ENCODE data around the gene SGK1. TPM values are rescaled to one million over a fixed set of nuclear protein-coding genes. Genes with fewer than 3 reads are reported as not detected.
A peak's percentile ranks its signal among the peaks of the same experiment; 100 is the strongest.
"Not testable (repeated sequence)": the region's sequence is repeated elsewhere in the genome, so short reads cannot be mapped to it uniquely, and the experiment has no call there.

SGK1 gene
- total RNA-seq, 2 donors from 2014 or later, result 9.7 to 13.0 TPM

GRCh38 chr6:134256862-134257261 lies 61.0 kb downstream of the SGK1 start:
- peak; percentile 59 for DNase-seq
- no peak overlapping the region for H3K27ac Mint-ChIP-seq
- H3K4me1 Mint-ChIP-seq, result no peaks in the 10 kb centered on the region
- H3K27me3 Mint-ChIP-seq (ENCODE audit: insufficient read depth), result no peaks in the 10 kb centered on the region
- H3K4me3 ChIP-seq (ENCODE audit: low read length), result no peak overlapping the region
- no peaks in the 10 kb centered on the region for H3K36me3 ChIP-seq (ENCODE audit: control insufficient read depth, insufficient read depth, low read length)
- no peak for TF ChIP-seq CTCF (conservative IDR thresholded peaks at IDR 0.05)
- no peaks in the 10 kb centered on the region for H3K4me1 ChIP-seq (ENCODE audit: control insufficient read depth, insufficient read depth, low read length)
- no peaks in the 10 kb centered on the region for H3K9me3 ChIP-seq (ENCODE audit: control insufficient read depth, low read length)
- no peaks in the 10 kb centered on the region for H3K9me3 Mint-ChIP-seq
- no peak overlapping the region for H3K27ac ChIP-seq (ENCODE audit: low read depth, low read length)
- 89% methylated on average over 5 to 8 of the region's 8 CpGs for WGBS, 2 experiments (ENCODE audit: insufficient coverage in 1 of 2, insufficient read length in 1 of 2)
- no peaks in the 10 kb centered on the region for H3K36me3 Mint-ChIP-seq (ENCODE audit: low read depth)
- H3K9ac ChIP-seq (ENCODE audit: extremely low read depth, low read length, poor library complexity, severe bottlenecking), result no peak overlapping the region
- no peaks in the 10 kb centered on the region for H3K27me3 ChIP-seq (ENCODE audit: control insufficient read depth, insufficient read depth, low read length, poor library complexity, severe bottlenecking)
- H3K4me3 Mint-ChIP-seq, result no peak overlapping the region

DNA sequence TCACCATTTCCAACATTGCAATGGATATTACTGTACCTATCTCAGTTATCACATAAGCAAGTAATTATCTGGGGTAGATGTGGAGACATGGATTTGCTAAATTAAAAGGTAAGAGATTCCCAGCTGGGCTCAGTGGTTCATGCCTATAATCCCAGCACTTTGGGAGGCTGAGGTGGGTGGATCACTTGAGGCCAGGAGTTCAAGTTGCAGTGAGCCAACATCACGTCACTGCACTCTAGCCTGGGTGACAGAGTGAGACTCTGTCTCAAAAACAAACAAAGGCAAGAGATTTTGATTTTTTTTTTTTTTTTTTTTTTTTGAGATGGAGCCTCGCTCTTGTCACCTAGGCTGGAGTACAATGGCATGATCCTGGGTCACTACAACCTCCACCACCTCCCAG lies 62.6 kb downstream of the SGK1 start:
- H3K27me3 ChIP-seq (ENCODE audit: control insufficient read depth, insufficient read depth, low read length, poor library complexity, severe bottlenecking); H3K4me3 Mint-ChIP-seq; H3K9me3 Mint-ChIP-seq; H3K4me1 Mint-ChIP-seq; H3K27me3 Mint-ChIP-seq (ENCODE audit: insufficient read depth); H3K9me3 ChIP-seq (ENCODE audit: control insufficient read depth, low read length); H3K4me3 ChIP-seq (ENCODE audit: low read length); H3K27ac Mint-ChIP-seq; H3K36me3 ChIP-seq (ENCODE audit: control insufficient read depth, insufficient read depth, low read length); H3K27ac ChIP-seq (ENCODE audit: low read depth, low read length); DNase-seq; H3K9ac ChIP-seq (ENCODE audit: extremely low read depth, low read length, poor library complexity, severe bottlenecking); H3K4me1 ChIP-seq (ENCODE audit: control insufficient read depth, insufficient read depth, low read length); H3K36me3 Mint-ChIP-seq (ENCODE audit: low read depth): not testable (repeated sequence)
- WGBS, 2 experiments (ENCODE audit: insufficient coverage in 1 of 2, insufficient read length in 1 of 2), result 80 to 97% methylated on average over 1 to 2 of the region's 2 CpGs

GRCh38 chr6:134254118-134254517 lies 63.8 kb downstream of the SGK1 start:
- Histone ChIP-seq H3K27me3 (ENCODE audit: control insufficient read depth, insufficient read depth, low read length, poor library complexity, severe bottlenecking) (no peaks in the 10 kb centered on the region), H3K9ac (ENCODE audit: extremely low read depth, low read length, poor library complexity, severe bottlenecking) (no peak overlapping the region), H3K27ac (ENCODE audit: low read depth, low read length) (no peak overlapping the region), H3K4me3 (ENCODE audit: low read length) (no peak overlapping the region), H3K9me3 (ENCODE audit: control insufficient read depth, low read length) (no peaks in the 10 kb centered on the region), H3K36me3 (ENCODE audit: control insufficient read depth, insufficient read depth, low read length) (no peaks in the 10 kb centered on the region), H3K4me1 (ENCODE audit: control insufficient read depth, insufficient read depth, low read length) (no peaks in the 10 kb centered on the region)
- Mint-ChIP-seq H3K36me3 (ENCODE audit: low read depth) (no peaks in the 10 kb centered on the region), H3K27ac (no peak overlapping the region), H3K4me3 (no peak overlapping the region), H3K27me3 (ENCODE audit: insufficient read depth) (no peaks in the 10 kb centered on the region), H3K9me3 (no peaks in the 10 kb centered on the region), H3K4me1 (no peaks in the 10 kb centered on the region)
- no peak for TF ChIP-seq CTCF (conservative IDR thresholded peaks at IDR 0.05)
- WGBS, 2 experiments (ENCODE audit: insufficient coverage in 1 of 2, insufficient read length in 1 of 2), result 95 to 100% methylated on average over 4 of the region's 4 CpGs
- DNase-seq, result no peak

DNA sequence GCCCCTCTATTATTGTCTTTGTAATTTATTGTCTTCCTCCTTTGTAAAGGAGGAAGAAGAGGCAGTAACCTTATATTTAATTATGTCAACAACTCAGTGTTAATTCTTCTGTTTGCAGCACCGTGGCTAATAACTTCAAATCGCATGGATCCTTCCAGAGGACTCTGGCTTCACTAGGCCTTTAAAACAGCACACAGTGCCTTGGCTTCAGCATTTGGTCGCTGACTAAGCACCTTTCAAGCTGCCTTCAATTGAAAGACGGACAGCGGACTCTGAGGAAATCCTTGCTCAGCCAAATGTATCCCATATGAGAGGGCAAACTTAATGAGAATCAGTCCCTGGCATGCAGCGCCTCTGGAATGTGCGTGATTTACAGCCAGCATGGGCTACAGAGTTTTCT lies 64.2 kb downstream of the SGK1 start:
- no peak overlapping the region for H3K4me3 Mint-ChIP-seq
- Histone ChIP-seq H3K9me3 (ENCODE audit: control insufficient read depth, low read length) (no peaks in the 10 kb centered on the region), H3K27me3 (ENCODE audit: control insufficient read depth, insufficient read depth, low read length, poor library complexity, severe bottlenecking) (no peaks in the 10 kb centered on the region), H3K36me3 (ENCODE audit: control insufficient read depth, insufficient read depth, low read length) (no peaks in the 10 kb centered on the region), H3K9ac (ENCODE audit: extremely low read depth, low read length, poor library complexity, severe bottlenecking) (no peak overlapping the region), H3K27ac (ENCODE audit: low read depth, low read length) (no peak overlapping the region), H3K4me3 (ENCODE audit: low read length) (no peak overlapping the region), H3K4me1 (ENCODE audit: control insufficient read depth, insufficient read depth, low read length) (no peaks in the 10 kb centered on the region)
- no peaks in the 10 kb centered on the region for H3K27me3 Mint-ChIP-seq (ENCODE audit: insufficient read depth)
- no peak overlapping the region for H3K27ac Mint-ChIP-seq
- 73 to 83% methylated on average over 6 to 7 of the region's 7 CpGs for WGBS, 2 experiments (ENCODE audit: insufficient coverage in 1 of 2, insufficient read length in 1 of 2)
- no peaks in the 10 kb centered on the region for H3K4me1 Mint-ChIP-seq
- no peak for DNase-seq
- H3K36me3 Mint-ChIP-seq (ENCODE audit: low read depth), result no peaks in the 10 kb centered on the region
- no peaks in the 10 kb centered on the region for H3K9me3 Mint-ChIP-seq
- TF ChIP-seq CTCF (conservative IDR thresholded peaks at IDR 0.05), result no peak

Measured in endodermal cell (in vitro differentiated cells).